Liver (tissue), 9 donors: ENCODE measurements around the gene C10orf120. TPM values are rescaled to one million over a fixed set of nuclear protein-coding genes. Genes with fewer than 3 reads are reported as not detected.

Experiments
- DNase-seq: peaks from one replicate; pipeline ENCODE4 v3.0.0-alpha.2; 2017; ENCODE audit warnings: low spot score
- H3K27ac ChIP-seq, 2 donors: one replicate each; pipeline ENCODE4 v1.7.0; 2013; ENCODE audit warnings: inconsistent platforms in 2 of 2, low read length in 2 of 2, control low read depth in 1 of 2, low read depth in 1 of 2, mild to moderate bottlenecking in 1 of 2
- H3K27me3 ChIP-seq, 4 donors: one replicate each; pipeline versions ENCODE4 v1.6.1 to v1.7.0; 2013; ENCODE audit warnings: low read length in 3 of 4, inconsistent platforms in 1 of 4, mild to moderate bottlenecking in 1 of 4, moderate library complexity in 1 of 4; ENCODE audit not compliant: control insufficient read depth in 4 of 4, insufficient read depth in 4 of 4
- H3K36me3 ChIP-seq, 4 donors: one replicate each; pipeline versions ENCODE4 v1.6.1 to v1.7.0; 2013; ENCODE audit warnings: low read length in 3 of 4, mild to moderate bottlenecking in 3 of 4, low read depth in 1 of 4, moderate library complexity in 1 of 4; ENCODE audit not compliant: control insufficient read depth in 4 of 4, insufficient read depth in 3 of 4
- H3K4me1 ChIP-seq, 4 donors: one replicate each; pipeline versions ENCODE4 v1.6.1 to v1.7.0; 2013; ENCODE audit warnings: low read length in 3 of 4, mild to moderate bottlenecking in 3 of 4, moderate library complexity in 1 of 4; ENCODE audit not compliant: control insufficient read depth in 4 of 4, insufficient read depth in 4 of 4
- H3K4me3 ChIP-seq, 3 donors: one replicate each; pipeline versions ENCODE4 v1.6.1 to v1.7.0; 2013; ENCODE audit warnings: low read length in 3 of 3, control low read depth in 1 of 3, low read depth in 1 of 3, mild to moderate bottlenecking in 1 of 3
- H3K9ac ChIP-seq, 2 donors: one replicate each; pipeline ENCODE4 v1.7.0; 2013; ENCODE audit warnings: low read length in 2 of 2, mild to moderate bottlenecking in 2 of 2, moderate library complexity in 2 of 2, control low read depth in 1 of 2, low read depth in 1 of 2
- H3K9me3 ChIP-seq, 4 donors: one replicate each; pipeline versions ENCODE4 v1.6.1 to v1.7.0; 2013; ENCODE audit warnings: low read length in 3 of 4; ENCODE audit not compliant: control insufficient read depth in 4 of 4
- EGR1 ChIP-seq, 2 donors: IDR thresholded peaks; 2 replicates each; pipeline ENCODE4 v1.6.1; 2016 to 2018; ENCODE audit warnings: antibody characterized with exemption in 2 of 2, low read depth in 2 of 2
- GABPA ChIP-seq, 2 donors: IDR thresholded peaks in 1 of 2; conservative IDR thresholded peaks in 1 of 2; 2 replicates each; pipeline ENCODE4 v1.6.1; 2016; ENCODE audit warnings: antibody characterized with exemption in 2 of 2, mild to moderate bottlenecking in 1 of 2, moderate library complexity in 1 of 2
- HNF4A ChIP-seq, 2 donors: conservative IDR thresholded peaks; 2 replicates each; pipeline ENCODE4 v1.6.1; 2016; ENCODE audit warnings: antibody characterized with exemption in 2 of 2, mild to moderate bottlenecking in 2 of 2
- JUND ChIP-seq, 2 donors: IDR thresholded peaks; 2 replicates each; pipeline ENCODE4 v1.6.1; 2016; ENCODE audit warnings: antibody characterized with exemption in 2 of 2
- NR2F2 ChIP-seq: IDR thresholded peaks from 2 replicates; pipeline ENCODE4 v1.6.1; 2016; ENCODE audit warnings: antibody characterized with exemption
- RAD21 ChIP-seq, 2 donors: IDR thresholded peaks; 2 replicates each; pipeline ENCODE4 v1.6.1; 2016; ENCODE audit warnings: antibody characterized with exemption in 2 of 2, mild to moderate bottlenecking in 2 of 2
- RXRA ChIP-seq, 2 donors: IDR thresholded peaks; 2 replicates each; pipeline ENCODE4 v1.6.1; 2017 to 2018; ENCODE audit warnings: antibody characterized with exemption in 2 of 2, mild to moderate bottlenecking in 1 of 2
- SP1 ChIP-seq: IDR thresholded peaks from 2 replicates; pipeline ENCODE4 v1.6.1; 2018; ENCODE audit warnings: antibody characterized with exemption, mild to moderate bottlenecking
- TAF1 ChIP-seq: conservative IDR thresholded peaks from 2 replicates; pipeline ENCODE4 v1.6.1; 2016; ENCODE audit warnings: antibody characterized with exemption, mild to moderate bottlenecking
- YY1 ChIP-seq: IDR thresholded peaks from 2 replicates; pipeline ENCODE4 v1.6.1; 2016; ENCODE audit warnings: antibody characterized with exemption, mild to moderate bottlenecking
- WGBS: extraction: QIAGEN DNeasy Blood & Tissue Kit; methylation state at CpG from one replicate; pipeline ENCODE4 v1.1.7; 2013; 5-methylcytosine and 5-hydroxymethylcytosine counted together
- polyA plus RNA-seq, 2 donors: library from polyadenylated mRNA; stranded (reverse) in 1 of 2; unstranded in 1 of 2; fragments of 200-250 nt in 1 of 2; fragments of >200 nt in 1 of 2; fragmentation: Nextera tagmentation in 1 of 2; extraction: Ambion mirVana in 1 of 2; gene quantifications; one replicate each; pipeline versions ENCODE4 v1.2.1 to v1.2.3, GENCODE V29; 2013 to 2015
- total RNA-seq, 2 donors: library from RNA; depleted of rRNA; stranded (reverse); fragments of >200 nt; gene quantifications; one replicate each; pipeline ENCODE4 v1.2.3, GENCODE V29; 2014
- TF ChIP-seq, protein P1 (sequence below): fragments of 150-350 bp; IDR thresholded peaks from 2 replicates; pipeline ENCODE4 v1.5.1; 2017; ENCODE audit warnings: improper control_type of control experiment, low read depth, low read length; ENCODE audit not compliant: missing input control
- TF ChIP-seq, protein P2 (sequence below): IDR thresholded peaks from 2 replicates; pipeline ENCODE4 v1.6.1; 2016; ENCODE audit warnings: antibody characterized with exemption, mild to moderate bottlenecking
- TF ChIP-seq, protein P3 (sequence below): IDR thresholded peaks from 2 replicates; pipeline ENCODE4 v1.6.1; 2016; ENCODE audit warnings: antibody characterized with exemption
- donor health status: healthy.
- donor health status: healthy.
- donor health status: healthy.
- donor health status: healthy.
- donor health status: healthy.

Gene C10orf120
- total and polyA plus RNA-seq, 4 donors, result not detected

DNA sequence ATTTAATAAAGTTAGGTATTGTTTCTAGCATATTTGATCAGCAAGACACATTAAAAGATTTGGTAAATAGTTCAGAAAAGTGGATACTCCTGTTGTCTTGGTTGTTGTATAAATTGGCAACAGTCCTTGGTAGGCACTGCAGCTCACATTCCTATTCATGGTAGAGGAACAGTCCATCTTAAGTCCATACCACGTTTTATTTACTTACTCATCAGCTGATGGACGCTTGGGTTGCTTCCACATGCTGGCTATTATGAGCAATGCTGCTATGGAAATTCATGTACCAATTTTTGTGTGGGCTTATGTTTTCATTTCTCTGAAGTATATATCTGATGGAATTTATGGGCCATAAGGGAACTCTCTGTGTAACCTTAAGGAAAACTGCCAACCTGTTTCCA lies 43.3 kb downstream of the C10orf120 start:
- 62% methylated on average over 2 of the region's 2 CpGs for WGBS
- no peak overlapping the region for H3K27ac ChIP-seq
- DNase-seq, result no peak

DNA sequence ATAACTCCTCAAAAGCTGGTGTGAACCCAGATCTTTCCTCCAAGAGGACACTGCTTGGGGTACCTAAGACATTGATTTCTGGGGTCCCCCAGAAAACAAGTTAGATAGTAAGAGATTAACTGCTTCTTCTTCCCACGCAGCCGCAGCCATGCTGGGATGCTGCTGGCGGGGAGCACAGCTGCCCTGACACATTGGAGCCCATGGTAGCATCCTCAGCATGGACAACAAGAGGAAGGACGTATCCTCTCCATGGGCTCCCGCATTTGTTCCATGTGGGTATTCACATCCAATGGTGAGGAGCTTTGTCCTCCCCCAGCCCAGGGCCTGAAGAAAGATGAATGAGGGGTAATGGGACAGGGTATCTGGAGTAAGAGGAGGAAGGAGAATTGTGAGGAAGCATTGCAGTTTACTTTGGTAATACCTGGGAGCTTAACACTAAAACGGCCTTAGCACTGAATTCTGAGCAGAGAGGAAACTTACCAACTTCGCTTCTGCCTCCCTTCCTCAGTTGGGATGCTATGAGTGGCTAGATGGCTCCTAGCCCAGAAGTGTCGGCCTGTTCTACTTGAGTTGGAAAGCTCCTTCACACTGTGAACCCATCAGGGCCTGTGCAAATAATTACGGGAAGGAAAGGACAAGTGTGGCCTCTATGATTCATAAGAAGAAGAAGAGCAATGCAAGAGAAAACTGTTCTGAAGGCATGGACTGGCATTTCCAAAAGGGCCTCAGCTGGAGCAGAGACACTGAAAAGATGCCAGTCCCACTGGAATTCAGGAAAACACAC lies 43.9 kb downstream of the C10orf120 start:
- Histone ChIP-seq H3K9me3 (no peaks in the 10 kb centered on the region), H3K4me1 (no peaks in the 10 kb centered on the region), H3K27me3 (peaks cover 0 to 8% (median 0%) of the 10 kb centered on the region in 4 donors), H3K9ac (no peak overlapping the region), H3K4me3 (no peak overlapping the region), H3K27ac (no peak overlapping the region), H3K36me3 (no peaks in the 10 kb centered on the region)
- no peak for DNase-seq
- WGBS, result 83% methylated on average over 9 of the region's 9 CpGs
- TF ChIP-seq EGR1 (IDR thresholded peaks at IDR 0.05; ENCODE audit: low read depth in 2 of 2) (no peak), SP1 (no peak)

More for the DNA sequence above, 43.3 kb downstream of the C10orf120 start:
- H3K4me3 ChIP-seq, result no peak overlapping the region
- H3K4me1 ChIP-seq, result no peaks in the 10 kb centered on the region
- H3K36me3 ChIP-seq, result no peaks in the 10 kb centered on the region
- peaks cover 0 to 8% (median 0%) of the 10 kb centered on the region in 4 donors for H3K27me3 ChIP-seq
- no peak overlapping the region for H3K9ac ChIP-seq
- H3K9me3 ChIP-seq, result no peaks in the 10 kb centered on the region
- TF ChIP-seq, protein P1, sequence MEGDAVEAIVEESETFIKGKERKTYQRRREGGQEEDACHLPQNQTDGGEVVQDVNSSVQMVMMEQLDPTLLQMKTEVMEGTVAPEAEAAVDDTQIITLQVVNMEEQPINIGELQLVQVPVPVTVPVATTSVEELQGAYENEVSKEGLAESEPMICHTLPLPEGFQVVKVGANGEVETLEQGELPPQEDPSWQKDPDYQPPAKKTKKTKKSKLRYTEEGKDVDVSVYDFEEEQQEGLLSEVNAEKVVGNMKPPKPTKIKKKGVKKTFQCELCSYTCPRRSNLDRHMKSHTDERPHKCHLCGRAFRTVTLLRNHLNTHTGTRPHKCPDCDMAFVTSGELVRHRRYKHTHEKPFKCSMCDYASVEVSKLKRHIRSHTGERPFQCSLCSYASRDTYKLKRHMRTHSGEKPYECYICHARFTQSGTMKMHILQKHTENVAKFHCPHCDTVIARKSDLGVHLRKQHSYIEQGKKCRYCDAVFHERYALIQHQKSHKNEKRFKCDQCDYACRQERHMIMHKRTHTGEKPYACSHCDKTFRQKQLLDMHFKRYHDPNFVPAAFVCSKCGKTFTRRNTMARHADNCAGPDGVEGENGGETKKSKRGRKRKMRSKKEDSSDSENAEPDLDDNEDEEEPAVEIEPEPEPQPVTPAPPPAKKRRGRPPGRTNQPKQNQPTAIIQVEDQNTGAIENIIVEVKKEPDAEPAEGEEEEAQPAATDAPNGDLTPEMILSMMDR, result no peak
- TF ChIP-seq, protein P2, sequence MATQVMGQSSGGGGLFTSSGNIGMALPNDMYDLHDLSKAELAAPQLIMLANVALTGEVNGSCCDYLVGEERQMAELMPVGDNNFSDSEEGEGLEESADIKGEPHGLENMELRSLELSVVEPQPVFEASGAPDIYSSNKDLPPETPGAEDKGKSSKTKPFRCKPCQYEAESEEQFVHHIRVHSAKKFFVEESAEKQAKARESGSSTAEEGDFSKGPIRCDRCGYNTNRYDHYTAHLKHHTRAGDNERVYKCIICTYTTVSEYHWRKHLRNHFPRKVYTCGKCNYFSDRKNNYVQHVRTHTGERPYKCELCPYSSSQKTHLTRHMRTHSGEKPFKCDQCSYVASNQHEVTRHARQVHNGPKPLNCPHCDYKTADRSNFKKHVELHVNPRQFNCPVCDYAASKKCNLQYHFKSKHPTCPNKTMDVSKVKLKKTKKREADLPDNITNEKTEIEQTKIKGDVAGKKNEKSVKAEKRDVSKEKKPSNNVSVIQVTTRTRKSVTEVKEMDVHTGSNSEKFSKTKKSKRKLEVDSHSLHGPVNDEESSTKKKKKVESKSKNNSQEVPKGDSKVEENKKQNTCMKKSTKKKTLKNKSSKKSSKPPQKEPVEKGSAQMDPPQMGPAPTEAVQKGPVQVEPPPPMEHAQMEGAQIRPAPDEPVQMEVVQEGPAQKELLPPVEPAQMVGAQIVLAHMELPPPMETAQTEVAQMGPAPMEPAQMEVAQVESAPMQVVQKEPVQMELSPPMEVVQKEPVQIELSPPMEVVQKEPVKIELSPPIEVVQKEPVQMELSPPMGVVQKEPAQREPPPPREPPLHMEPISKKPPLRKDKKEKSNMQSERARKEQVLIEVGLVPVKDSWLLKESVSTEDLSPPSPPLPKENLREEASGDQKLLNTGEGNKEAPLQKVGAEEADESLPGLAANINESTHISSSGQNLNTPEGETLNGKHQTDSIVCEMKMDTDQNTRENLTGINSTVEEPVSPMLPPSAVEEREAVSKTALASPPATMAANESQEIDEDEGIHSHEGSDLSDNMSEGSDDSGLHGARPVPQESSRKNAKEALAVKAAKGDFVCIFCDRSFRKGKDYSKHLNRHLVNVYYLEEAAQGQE, result no peak
- TF ChIP-seq YY1 (no peak), RAD21 (IDR thresholded peaks at IDR 0.05) (no peak), NR2F2 (no peak), GABPA (IDR thresholded peaks at IDR 0.05 in 1 of 2, conservative IDR thresholded peaks at IDR 0.05 in 1 of 2) (no peak), TAF1 (no peak), RXRA (IDR thresholded peaks at IDR 0.05) (no peak), JUND (IDR thresholded peaks at IDR 0.05) (no peak), HNF4A (conservative IDR thresholded peaks at IDR 0.05) (no peak)
- TF ChIP-seq, protein P3, sequence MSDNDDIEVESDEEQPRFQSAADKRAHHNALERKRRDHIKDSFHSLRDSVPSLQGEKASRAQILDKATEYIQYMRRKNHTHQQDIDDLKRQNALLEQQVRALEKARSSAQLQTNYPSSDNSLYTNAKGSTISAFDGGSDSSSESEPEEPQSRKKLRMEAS, result no peak
